HFFc6 (cell line): ENCODE data around the gene SOWAHA. TPM values are rescaled to one million over a fixed set of nuclear protein-coding genes. Genes with fewer than 3 reads are reported as not detected.

Source experiments
- DNase-seq: peaks from one replicate; pipeline ENCODE4 v3.0.0-alpha.2; 2018
- H3K27ac Mint-ChIP-seq: 2 replicates; pipeline ENCODE4 v1.8.0; 2020; ENCODE audit warnings: mild to moderate bottlenecking, mixed read lengths
- H3K27me3 Mint-ChIP-seq: 2 replicates; pipeline ENCODE4 v1.8.0; 2021; ENCODE audit warnings: mild to moderate bottlenecking, moderate library complexity, mixed read lengths; ENCODE audit not compliant: insufficient read depth
- H3K36me3 Mint-ChIP-seq: 2 replicates; pipeline ENCODE4 v1.8.0; 2021; ENCODE audit warnings: low read depth, mixed read lengths
- H3K4me1 Mint-ChIP-seq: 2 replicates; pipeline ENCODE4 v1.8.0; 2020; ENCODE audit warnings: low read depth, mixed read lengths
- H3K4me3 Mint-ChIP-seq: 2 replicates; pipeline ENCODE4 v1.8.0; 2020; ENCODE audit warnings: mild to moderate bottlenecking, moderate library complexity, mixed read lengths
- H3K9me3 Mint-ChIP-seq: 2 replicates; pipeline ENCODE4 v1.8.0; 2020; ENCODE audit warnings: mild to moderate bottlenecking, mixed read lengths
- total RNA-seq, 6 experiments: library from RNA; stranded (reverse); fragmentation: NEBNext Ultra II Directional; extraction: Animal tissue kit (Norgen Biotek cat#: 25700); gene quantifications; 2 replicates in 1 of 6; 3 replicates in 5 of 6; pipeline ENCODE4 v1.2.3, GENCODE V29; 2021
- TF ChIP-seq, protein P1 (sequence below): fragments of 200-600 bp; sonication (generic); IDR thresholded peaks from 2 replicates; pipeline ENCODE4 v1.5.0; 2021; ENCODE audit warnings: antibody characterized with exemption, mild to moderate bottlenecking

SOWAHA gene
- total RNA-seq, 6 experiments from 2014 or later = not detected

GRCh38 chr5:132771503-132771998, 41.6 kb upstream of the SOWAHA start:
- Mint-ChIP-seq H3K4me3 (no peak overlapping the region), H3K9me3 (no peaks in the 10 kb centered on the region), H3K27ac (no peak overlapping the region), H3K36me3 (no peaks in the 10 kb centered on the region), H3K4me1 (peaks cover 70% of the 10 kb centered on the region), H3K27me3 (peaks cover 2% of the 10 kb centered on the region)
- DNase-seq = no peak
- TF ChIP-seq, protein P1, sequence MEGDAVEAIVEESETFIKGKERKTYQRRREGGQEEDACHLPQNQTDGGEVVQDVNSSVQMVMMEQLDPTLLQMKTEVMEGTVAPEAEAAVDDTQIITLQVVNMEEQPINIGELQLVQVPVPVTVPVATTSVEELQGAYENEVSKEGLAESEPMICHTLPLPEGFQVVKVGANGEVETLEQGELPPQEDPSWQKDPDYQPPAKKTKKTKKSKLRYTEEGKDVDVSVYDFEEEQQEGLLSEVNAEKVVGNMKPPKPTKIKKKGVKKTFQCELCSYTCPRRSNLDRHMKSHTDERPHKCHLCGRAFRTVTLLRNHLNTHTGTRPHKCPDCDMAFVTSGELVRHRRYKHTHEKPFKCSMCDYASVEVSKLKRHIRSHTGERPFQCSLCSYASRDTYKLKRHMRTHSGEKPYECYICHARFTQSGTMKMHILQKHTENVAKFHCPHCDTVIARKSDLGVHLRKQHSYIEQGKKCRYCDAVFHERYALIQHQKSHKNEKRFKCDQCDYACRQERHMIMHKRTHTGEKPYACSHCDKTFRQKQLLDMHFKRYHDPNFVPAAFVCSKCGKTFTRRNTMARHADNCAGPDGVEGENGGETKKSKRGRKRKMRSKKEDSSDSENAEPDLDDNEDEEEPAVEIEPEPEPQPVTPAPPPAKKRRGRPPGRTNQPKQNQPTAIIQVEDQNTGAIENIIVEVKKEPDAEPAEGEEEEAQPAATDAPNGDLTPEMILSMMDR = no peak

GRCh38 chr5:132772291-132773070, 40.6 kb upstream of the SOWAHA start:
- no peaks in the 10 kb centered on the region for H3K36me3 Mint-ChIP-seq
- TF ChIP-seq, protein P1 = no peak
- DNase-seq = no peak
- H3K27me3 Mint-ChIP-seq = peaks cover 2% of the 10 kb centered on the region
- no peak overlapping the region for H3K27ac Mint-ChIP-seq
- no peaks in the 10 kb centered on the region for H3K9me3 Mint-ChIP-seq
- peaks cover 61% of the 10 kb centered on the region for H3K4me1 Mint-ChIP-seq
- no peak overlapping the region for H3K4me3 Mint-ChIP-seq

DNA sequence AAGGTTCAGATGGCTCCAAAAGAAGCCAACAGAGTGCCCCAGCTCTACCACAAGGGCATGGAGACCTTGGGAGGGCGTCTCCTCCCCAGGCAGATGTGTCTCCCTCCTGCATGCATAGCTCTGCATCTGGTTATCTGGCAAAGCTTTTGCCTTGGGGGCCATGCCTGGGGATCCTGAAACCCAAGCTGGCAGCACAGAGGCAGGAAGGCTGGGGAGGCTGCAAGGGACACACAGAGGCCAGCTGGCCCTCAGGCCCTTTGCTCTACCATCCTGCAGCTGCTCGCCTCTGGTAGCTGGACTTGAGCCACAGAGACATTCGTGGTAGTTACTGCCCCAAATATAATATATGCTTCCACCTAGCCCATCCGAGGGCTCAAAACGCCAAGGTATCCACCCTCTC, 40.0 kb upstream of the SOWAHA start:
- DNase-seq = no peak
- H3K9me3 Mint-ChIP-seq = no peaks in the 10 kb centered on the region
- no peak overlapping the region for H3K27ac Mint-ChIP-seq
- TF ChIP-seq, protein P1 = no peak
- H3K4me1 Mint-ChIP-seq = peaks cover 61% of the 10 kb centered on the region
- no peaks in the 10 kb centered on the region for H3K36me3 Mint-ChIP-seq
- no peaks in the 10 kb centered on the region for H3K27me3 Mint-ChIP-seq
- H3K4me3 Mint-ChIP-seq = no peak overlapping the region

DNA sequence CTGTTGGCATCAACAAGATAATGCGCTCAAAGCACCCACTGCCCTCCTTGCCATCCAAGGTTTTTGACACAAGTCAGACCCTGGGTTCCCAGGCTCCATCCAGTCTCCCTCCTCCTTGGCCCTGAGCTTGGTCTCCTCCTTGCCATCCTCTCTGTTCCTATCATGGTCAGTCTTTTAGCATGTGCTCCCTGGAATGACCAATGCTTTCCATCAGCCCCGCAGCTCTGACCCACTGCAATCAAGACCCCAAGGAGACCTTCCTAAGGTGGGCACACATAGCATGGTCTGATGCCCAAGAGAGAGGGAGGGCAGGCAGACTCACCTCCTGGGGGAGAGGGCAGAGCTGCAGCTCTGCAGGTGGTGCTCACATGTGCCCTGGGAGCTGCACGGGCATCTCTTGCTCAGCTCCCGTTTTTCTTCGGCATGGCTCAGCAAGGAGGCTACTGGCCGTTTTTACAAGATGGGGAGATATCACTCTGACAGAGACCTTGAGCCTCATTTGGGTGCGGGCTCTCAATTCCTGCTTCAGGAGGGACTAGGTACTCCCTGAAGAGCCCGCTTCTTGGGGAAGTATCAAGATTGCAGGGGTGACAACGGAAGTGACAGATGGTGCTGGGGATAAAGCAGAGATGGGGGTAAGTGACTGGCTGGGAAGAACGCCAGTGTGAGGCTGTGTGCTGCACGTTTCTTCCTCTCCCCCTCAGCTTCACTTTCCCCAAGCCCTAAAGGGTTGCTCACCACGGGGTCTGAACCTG, 39.3 kb upstream of the SOWAHA start:
- no peaks in the 10 kb centered on the region for H3K27me3 Mint-ChIP-seq

GRCh38 chr5:132774406-132774805, 38.7 kb upstream of the SOWAHA start:
- Mint-ChIP-seq H3K4me1 (peaks cover 58% of the 10 kb centered on the region), H3K4me3 (no peak overlapping the region), H3K27ac (no peak overlapping the region), H3K36me3 (no peaks in the 10 kb centered on the region), H3K9me3 (no peaks in the 10 kb centered on the region), H3K27me3 (no peaks in the 10 kb centered on the region)
- TF ChIP-seq, protein P1 = no peak
- DNase-seq = no peak

More for the DNA sequence above, 39.3 kb upstream of the SOWAHA start:
- Mint-ChIP-seq H3K9me3 (no peaks in the 10 kb centered on the region), H3K36me3 (no peaks in the 10 kb centered on the region), H3K4me3 (no peak overlapping the region), H3K27ac (no peak overlapping the region), H3K4me1 (peaks cover 61% of the 10 kb centered on the region)
- TF ChIP-seq, protein P1 = no peak
- no peak for DNase-seq
